DOHH2 (cell line): ENCODE measurements around the gene RPTOR.

ENCODE experiments used
- H3F3A ChIP-seq: fragments of 200-600 bp; sonication (generic), shearing (Covaris generic); 2 replicates; pipeline ENCODE4 v1.6.0; 2016; ENCODE audit warnings: antibody characterized with exemption, mild to moderate bottlenecking; ENCODE audit not compliant: control insufficient read depth, insufficient read depth
- H3K27ac ChIP-seq: fragments of 200-600 bp; sonication (generic); 2 replicates; pipeline ENCODE4 v1.5.1; 2014; ENCODE audit warnings: low read depth, mild to moderate bottlenecking, low read length, moderate library complexity
- H3K27me3 ChIP-seq: fragments of 200-600 bp; sonication (generic); 2 replicates; pipeline ENCODE4 v1.6.1; 2014; ENCODE audit warnings: mild to moderate bottlenecking, low read length, mixed read lengths; ENCODE audit not compliant: control insufficient read depth
- H3K36me3 ChIP-seq: fragments of 200-600 bp; sonication (generic); 2 replicates; pipeline ENCODE4 v1.6.1; 2014; ENCODE audit warnings: mild to moderate bottlenecking, low read length, moderate library complexity, mixed read lengths; ENCODE audit not compliant: control insufficient read depth
- H3K4me1 ChIP-seq: fragments of 200-600 bp; sonication (generic); 2 replicates; pipeline ENCODE4 v1.6.1; 2014; ENCODE audit warnings: mild to moderate bottlenecking, low read length, mixed read lengths; ENCODE audit not compliant: control insufficient read depth
- H3K4me2 ChIP-seq: fragments of 200-600 bp; sonication (generic); 2 replicates; pipeline ENCODE4 v1.6.0; 2014; ENCODE audit warnings: mild to moderate bottlenecking, low read length, moderate library complexity
- H3K4me3 ChIP-seq: fragments of 200-600 bp; sonication (generic); 2 replicates; pipeline ENCODE4 v1.5.1; 2014; ENCODE audit warnings: mild to moderate bottlenecking, low read length, mixed read lengths
- H3K79me2 ChIP-seq: fragments of 200-600 bp; sonication (generic); 2 replicates; pipeline ENCODE4 v1.6.1; 2014; ENCODE audit warnings: mild to moderate bottlenecking, low read length, mixed read lengths; ENCODE audit not compliant: control insufficient read depth
- H3K9me2 ChIP-seq: fragments of 200-600 bp; sonication (generic); replicated peaks from 2 replicates; pipeline ENCODE4 v1.6.1; 2014; ENCODE audit warnings: mild to moderate bottlenecking, low read length, mixed read lengths; ENCODE audit not compliant: control insufficient read depth
- H3K9me3 ChIP-seq: fragments of 200-600 bp; sonication (generic); 2 replicates; pipeline ENCODE4 v1.6.1; 2014; ENCODE audit warnings: antibody characterized with exemption, low read length, mixed read lengths; ENCODE audit not compliant: control insufficient read depth, insufficient read depth
- H4K20me1 ChIP-seq: fragments of 200-600 bp; sonication (generic); 2 replicates; pipeline ENCODE4 v1.6.0; 2014; ENCODE audit warnings: low read depth, mild to moderate bottlenecking, antibody characterized with exemption, low read length, moderate library complexity; ENCODE audit not compliant: control insufficient read depth, insufficient read depth
- EZH2phosphoT487 ChIP-seq: fragments of 200-600 bp; sonication (generic); IDR thresholded peaks from 2 replicates; pipeline ENCODE4 v1.6.1; 2017; ENCODE audit warnings: borderline replicate concordance, mild to moderate bottlenecking, antibody characterized with exemption, low read length, moderate library complexity, mixed read lengths
- TF ChIP-seq, protein P1 (sequence below): fragments of 200-600 bp; sonication (generic); IDR thresholded peaks from one replicate; pipeline ENCODE4 v1.5.1; 2014; ENCODE audit warnings: antibody characterized with exemption, mild to moderate bottlenecking, low read depth, low read length; ENCODE audit not compliant: poor library complexity, severe bottlenecking

Gene RPTOR

DNA sequence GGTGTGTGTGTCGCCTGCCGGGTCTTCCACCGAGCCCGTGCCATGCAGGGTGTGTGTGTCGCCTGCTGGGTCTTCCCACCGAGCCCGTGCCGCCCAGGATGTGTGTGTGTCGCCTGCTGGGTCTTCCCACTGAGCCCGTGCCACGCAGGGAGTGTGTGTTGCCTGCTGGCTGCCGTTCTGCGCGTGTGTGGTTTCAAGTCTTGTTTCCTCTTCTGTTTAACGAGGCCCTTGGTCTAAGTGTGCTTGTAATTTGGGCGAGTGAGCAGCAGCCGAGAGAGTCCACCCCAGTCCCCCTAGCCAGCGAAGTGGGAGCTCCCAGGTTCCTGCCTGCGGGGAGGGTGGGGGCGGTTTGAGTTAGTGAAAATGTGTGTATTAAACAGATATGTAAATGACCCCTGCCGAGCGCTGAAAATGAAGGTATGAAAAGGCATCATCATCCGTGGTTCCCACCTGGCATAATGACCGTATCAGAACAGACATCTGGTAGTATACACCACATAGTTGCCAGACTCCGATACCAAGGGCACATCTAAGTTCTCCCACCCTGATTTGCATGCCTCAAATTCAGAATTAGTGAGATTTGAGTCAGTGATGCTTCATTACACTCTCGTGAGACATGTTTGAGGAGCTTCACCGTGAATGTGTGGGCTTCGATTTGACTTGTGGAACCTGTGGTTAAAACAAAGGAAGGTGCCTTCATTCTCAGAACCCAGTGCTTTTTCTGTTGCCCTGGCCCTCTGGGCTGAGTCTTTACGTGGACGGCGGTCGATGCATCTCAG lies 332.5 kb downstream of the RPTOR start:
- H3K4me2 ChIP-seq = peak overlapping the region; percentile 70
- H3K4me1 ChIP-seq = peaks cover 16% of the 10 kb centered on the region
- H3K9me2 ChIP-seq = no peaks in the 10 kb centered on the region
- H3K27ac ChIP-seq = peak overlapping the region; percentile 50
- no peaks in the 10 kb centered on the region; the same call in 1 of the 2 replicates for H3K79me2 ChIP-seq
- H4K20me1 ChIP-seq = no peaks in the 10 kb centered on the region
- H3K36me3 ChIP-seq = peaks cover 10% of the 10 kb centered on the region; the same call in 1 of the 2 replicates
- no peak for TF ChIP-seq EZH2phosphoT487
- TF ChIP-seq, protein P1, sequence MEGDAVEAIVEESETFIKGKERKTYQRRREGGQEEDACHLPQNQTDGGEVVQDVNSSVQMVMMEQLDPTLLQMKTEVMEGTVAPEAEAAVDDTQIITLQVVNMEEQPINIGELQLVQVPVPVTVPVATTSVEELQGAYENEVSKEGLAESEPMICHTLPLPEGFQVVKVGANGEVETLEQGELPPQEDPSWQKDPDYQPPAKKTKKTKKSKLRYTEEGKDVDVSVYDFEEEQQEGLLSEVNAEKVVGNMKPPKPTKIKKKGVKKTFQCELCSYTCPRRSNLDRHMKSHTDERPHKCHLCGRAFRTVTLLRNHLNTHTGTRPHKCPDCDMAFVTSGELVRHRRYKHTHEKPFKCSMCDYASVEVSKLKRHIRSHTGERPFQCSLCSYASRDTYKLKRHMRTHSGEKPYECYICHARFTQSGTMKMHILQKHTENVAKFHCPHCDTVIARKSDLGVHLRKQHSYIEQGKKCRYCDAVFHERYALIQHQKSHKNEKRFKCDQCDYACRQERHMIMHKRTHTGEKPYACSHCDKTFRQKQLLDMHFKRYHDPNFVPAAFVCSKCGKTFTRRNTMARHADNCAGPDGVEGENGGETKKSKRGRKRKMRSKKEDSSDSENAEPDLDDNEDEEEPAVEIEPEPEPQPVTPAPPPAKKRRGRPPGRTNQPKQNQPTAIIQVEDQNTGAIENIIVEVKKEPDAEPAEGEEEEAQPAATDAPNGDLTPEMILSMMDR = no peak
- no peaks in the 10 kb centered on the region for H3K27me3 ChIP-seq
- H3K4me3 ChIP-seq = peak overlapping the region; percentile 52
- no peaks in the 10 kb centered on the region for H3K9me3 ChIP-seq
- no peaks in the 10 kb centered on the region for H3F3A ChIP-seq

DNA sequence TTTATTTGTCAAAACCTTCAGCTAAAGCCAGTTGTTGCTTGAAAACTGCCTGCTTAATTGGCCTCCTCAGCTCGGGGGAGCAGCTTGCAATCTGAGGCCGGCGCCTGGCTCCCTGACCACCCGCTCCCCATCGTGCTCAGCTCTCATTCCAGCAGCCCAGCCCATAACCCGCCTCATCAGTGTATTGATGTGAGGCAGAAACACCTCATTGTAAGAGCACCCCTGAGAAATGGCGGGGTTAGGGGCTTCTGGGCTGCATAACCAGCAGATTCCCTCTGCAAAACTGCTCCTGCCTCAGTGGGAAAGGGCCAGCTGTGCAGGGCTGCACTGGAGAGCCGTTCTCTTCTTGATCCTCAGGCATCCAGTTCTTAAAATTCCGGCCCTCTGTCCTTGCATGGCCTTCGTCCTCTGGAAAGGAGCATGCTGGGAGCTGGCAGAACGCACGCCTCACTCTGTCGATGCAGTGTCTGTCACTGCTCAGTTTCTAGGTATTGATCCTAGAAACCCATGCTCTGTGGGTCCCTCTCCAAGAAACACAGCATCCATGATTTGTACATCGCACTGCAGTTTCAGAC lies 333.2 kb downstream of the RPTOR start:
- no peaks in the 10 kb centered on the region for H3F3A ChIP-seq
- H3K4me3 ChIP-seq = peak overlapping the region; percentile 52
- H3K4me2 ChIP-seq = peak overlapping the region; percentile 70
- TF ChIP-seq, protein P1 = no peak
- TF ChIP-seq EZH2phosphoT487 = no peak
- H3K79me2 ChIP-seq = no peaks in the 10 kb centered on the region; the same call in 1 of the 2 replicates
- peaks cover 10% of the 10 kb centered on the region; the same call in 1 of the 2 replicates for H3K36me3 ChIP-seq
- H3K27ac ChIP-seq = peak overlapping the region; percentile 50; the same call in 1 of the 2 replicates
- H3K9me3 ChIP-seq = no peaks in the 10 kb centered on the region
- peaks cover 16% of the 10 kb centered on the region for H3K4me1 ChIP-seq
- no peaks in the 10 kb centered on the region for H3K27me3 ChIP-seq
- no peaks in the 10 kb centered on the region for H3K9me2 ChIP-seq
- no peaks in the 10 kb centered on the region for H4K20me1 ChIP-seq

DNA sequence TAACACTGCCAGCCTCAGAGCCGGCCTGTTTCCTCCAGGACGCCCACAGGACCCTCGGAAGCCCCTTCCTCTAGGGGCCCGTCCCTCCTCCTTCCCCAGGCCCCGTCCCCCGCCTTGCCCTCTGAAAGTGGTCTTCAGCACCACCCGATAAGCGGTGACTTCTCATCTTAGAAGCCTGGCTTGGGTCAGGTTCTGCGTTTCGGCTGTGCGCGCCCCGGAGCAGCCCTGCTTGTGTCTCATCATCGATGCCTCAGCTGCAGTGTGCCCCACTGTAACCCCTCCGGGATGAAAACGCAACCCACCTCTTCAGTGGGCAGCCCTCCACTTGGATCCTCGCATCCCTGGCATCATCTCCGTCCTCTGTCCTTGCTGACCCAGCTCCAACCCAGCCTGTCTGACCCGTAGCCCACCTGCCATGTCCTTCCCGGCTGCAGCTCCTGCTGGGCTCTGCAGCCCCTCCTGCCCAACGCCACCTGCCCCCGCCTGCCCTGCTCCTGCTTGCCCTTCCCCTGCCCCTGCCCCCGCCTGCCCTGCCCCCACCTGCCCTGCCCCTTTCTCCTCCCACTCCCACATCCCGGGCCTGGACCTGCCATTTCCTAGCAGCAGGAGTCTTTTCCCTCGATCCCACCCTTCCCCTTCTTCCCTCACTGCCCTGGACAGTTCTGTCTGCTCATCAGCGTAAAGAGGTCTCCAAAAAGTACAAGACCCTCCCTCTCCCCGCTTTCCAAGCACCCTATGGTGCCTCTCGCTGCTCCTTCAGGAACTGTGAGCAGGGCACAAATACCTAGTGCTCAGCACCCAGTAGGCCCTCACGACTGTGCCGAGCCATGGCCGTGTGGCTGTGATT lies 334.5 kb downstream of the RPTOR start:
- no peak overlapping the region for H3K4me3 ChIP-seq
- H3K79me2 ChIP-seq = no peaks in the 10 kb centered on the region; the same call in 1 of the 2 replicates
- H3F3A ChIP-seq = no peaks in the 10 kb centered on the region
- peaks cover 16% of the 10 kb centered on the region for H3K4me1 ChIP-seq
- H4K20me1 ChIP-seq = no peaks in the 10 kb centered on the region
- no peak for TF ChIP-seq EZH2phosphoT487
- TF ChIP-seq, protein P1 = no peak
- H3K27ac ChIP-seq = no peak overlapping the region
- H3K4me2 ChIP-seq = no peak overlapping the region
- no peaks in the 10 kb centered on the region for H3K9me3 ChIP-seq
- H3K9me2 ChIP-seq = no peaks in the 10 kb centered on the region
- H3K36me3 ChIP-seq = peaks cover 8% of the 10 kb centered on the region; the same call in 1 of the 2 replicates
- H3K27me3 ChIP-seq = no peaks in the 10 kb centered on the region
